Trophoblast cell (in vitro differentiated cells and primary cell): ENCODE data around the gene CCDC88B.

Experiments used
- DNase-seq, 2 donors: peaks; one replicate each; pipeline ENCODE4 v3.0.0-alpha.2; 2016
- H2AFZ ChIP-seq: 2 replicates; pipeline ENCODE4 v1.6.1; 2013; ENCODE audit warnings: low read length, moderate library complexity, mild to moderate bottlenecking; ENCODE audit not compliant: insufficient read depth, poor library complexity
- H2AK5ac ChIP-seq: 2 replicates; pipeline ENCODE4 v1.6.1; 2013; ENCODE audit warnings: mild to moderate bottlenecking, low read length
- H2BK120ac ChIP-seq: 2 replicates; pipeline ENCODE4 v1.6.1; 2013; ENCODE audit warnings: low read length, mild to moderate bottlenecking, moderate library complexity; ENCODE audit not compliant: insufficient read depth, poor library complexity
- H2BK12ac ChIP-seq: 2 replicates; pipeline ENCODE4 v1.6.1; 2013; ENCODE audit warnings: mild to moderate bottlenecking, low read length, moderate library complexity
- H2BK5ac ChIP-seq: 2 replicates; pipeline ENCODE4 v1.6.1; 2013; ENCODE audit warnings: low read length, low read depth, moderate library complexity, mild to moderate bottlenecking; ENCODE audit not compliant: poor library complexity
- H3K14ac ChIP-seq: 2 replicates; pipeline ENCODE4 v1.6.1; 2013; ENCODE audit warnings: mild to moderate bottlenecking, low read length
- H3K18ac ChIP-seq: 2 replicates; pipeline ENCODE4 v1.6.1; 2013; ENCODE audit warnings: mild to moderate bottlenecking, low read length
- H3K23ac ChIP-seq: 2 replicates; pipeline ENCODE4 v1.6.1; 2013; ENCODE audit warnings: low read length
- H3K27ac ChIP-seq: 2 replicates; pipeline ENCODE4 v1.5.1; 2013; ENCODE audit warnings: low read depth, mild to moderate bottlenecking, inconsistent platforms, low read length, moderate library complexity
- H3K27me3 ChIP-seq: 2 replicates; pipeline ENCODE4 v1.6.1; 2013; ENCODE audit warnings: inconsistent platforms, mild to moderate bottlenecking, low read length, moderate library complexity; ENCODE audit not compliant: insufficient read depth
- H3K36me3 ChIP-seq, 2 experiments: 1 replicate in 1 of 2; 2 replicates in 1 of 2; pipeline ENCODE4 v1.6.1; 2013; ENCODE audit warnings: low read length in 2 of 2, mild to moderate bottlenecking in 2 of 2, moderate library complexity in 1 of 2; ENCODE audit not compliant: insufficient read depth in 2 of 2, control insufficient read depth in 1 of 2
- H3K4ac ChIP-seq: 2 replicates; pipeline ENCODE4 v1.6.1; 2013; ENCODE audit warnings: low read depth, mild to moderate bottlenecking, low read length, moderate library complexity
- H3K4me1 ChIP-seq, 2 experiments: 1 replicate in 1 of 2; 2 replicates in 1 of 2; pipeline ENCODE4 v1.6.1; 2013; ENCODE audit warnings: low read length in 2 of 2, mild to moderate bottlenecking in 2 of 2, moderate library complexity in 1 of 2; ENCODE audit not compliant: insufficient read depth in 2 of 2, control insufficient read depth in 1 of 2
- H3K4me2 ChIP-seq: 2 replicates; pipeline ENCODE4 v1.6.1; 2013; ENCODE audit warnings: inconsistent platforms, mild to moderate bottlenecking, low read length, moderate library complexity
- H3K4me3 ChIP-seq: 2 replicates; pipeline ENCODE4 v1.5.1; 2013; ENCODE audit warnings: mild to moderate bottlenecking, low read depth, low read length, inconsistent platforms
- H3K79me1 ChIP-seq: one replicate; pipeline ENCODE4 v1.6.1; 2013; ENCODE audit warnings: low read length
- H3K79me2 ChIP-seq: 2 replicates; pipeline ENCODE4 v1.6.1; 2013; ENCODE audit warnings: low read length, mild to moderate bottlenecking; ENCODE audit not compliant: control insufficient read depth, insufficient read depth, poor library complexity
- H3K9ac ChIP-seq: 2 replicates; pipeline ENCODE4 v1.6.1; 2013; ENCODE audit warnings: mild to moderate bottlenecking, low read length
- H3K9me3 ChIP-seq: 2 replicates; pipeline ENCODE4 v1.6.1; 2013; ENCODE audit warnings: low read depth, mild to moderate bottlenecking, control low read depth, inconsistent platforms, low read length; ENCODE audit not compliant: insufficient read depth
- H4K12ac ChIP-seq: 2 replicates; pipeline ENCODE4 v1.6.1; 2013; ENCODE audit warnings: low read depth, mild to moderate bottlenecking, low read length, moderate library complexity
- H4K8ac ChIP-seq: 2 replicates; pipeline ENCODE4 v1.6.1; 2013; ENCODE audit warnings: low read depth, mild to moderate bottlenecking, low read length, moderate library complexity
- H4K91ac ChIP-seq: one replicate; pipeline ENCODE4 v1.6.1; 2013; ENCODE audit warnings: low read depth, mild to moderate bottlenecking, low read length, moderate library complexity
- WGBS: extraction: QIAGEN DNeasy Blood & Tissue Kit; methylation state at CpG from one replicate; pipeline ENCODE4 v1.1.7; 2013; ENCODE audit warnings: missing lambda C conversion rate; ENCODE audit not compliant: insufficient read length, insufficient coverage; ENCODE audit errors: extremely low coverage; 5-methylcytosine and 5-hydroxymethylcytosine counted together

Gene CCDC88B

DNA sequence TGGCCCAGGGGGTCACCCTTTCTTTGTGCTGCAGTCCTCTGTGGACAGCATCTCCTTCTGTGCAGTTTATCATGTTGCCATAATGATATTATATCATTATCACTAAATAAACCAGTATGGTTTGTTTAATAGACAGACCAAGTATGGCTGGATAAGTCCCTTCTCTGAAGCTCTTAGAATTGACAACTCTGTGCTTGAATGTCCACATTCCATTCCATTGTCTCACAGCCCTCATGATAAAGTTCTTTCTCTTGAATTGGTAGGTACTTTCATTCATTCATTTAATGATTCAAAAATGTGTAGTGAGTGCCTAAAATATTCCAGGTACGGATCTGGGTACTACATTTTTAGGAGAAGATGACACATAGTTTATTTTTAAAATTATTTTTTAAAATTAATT is 26.7 kb downstream of the CCDC88B start:
- Histone ChIP-seq H3K36me3 (peaks cover 63 to 73% of the 10 kb centered on the region in 2 experiments), H3K79me2 (no peaks in the 10 kb centered on the region), H3K23ac (no peak overlapping the region), H3K4ac (no peak overlapping the region), H4K8ac (no peak overlapping the region), H3K4me2 (no peak overlapping the region), H3K79me1 (no peaks in the 10 kb centered on the region), H4K91ac (no peak overlapping the region), H3K9ac (no peak overlapping the region), H2BK120ac (no peak overlapping the region), H3K27me3 (no peaks in the 10 kb centered on the region), H2BK12ac (no peak overlapping the region), H3K14ac (no peak overlapping the region), H3K9me3 (peaks cover 2% of the 10 kb centered on the region), H3K27ac (no peak overlapping the region), H2BK5ac (no peak overlapping the region), H3K4me3 (no peak overlapping the region), H3K18ac (no peak overlapping the region), H2AFZ (no peak overlapping the region), H2AK5ac (no peak overlapping the region), H3K4me1 (peaks cover 4% of the 10 kb centered on the region in 2 experiments), H4K12ac (no peak overlapping the region)
- no CpG with 5 or more reads among the region's 1 CpG for WGBS
- peak; percentile 73 to 88 for DNase-seq

DNA sequence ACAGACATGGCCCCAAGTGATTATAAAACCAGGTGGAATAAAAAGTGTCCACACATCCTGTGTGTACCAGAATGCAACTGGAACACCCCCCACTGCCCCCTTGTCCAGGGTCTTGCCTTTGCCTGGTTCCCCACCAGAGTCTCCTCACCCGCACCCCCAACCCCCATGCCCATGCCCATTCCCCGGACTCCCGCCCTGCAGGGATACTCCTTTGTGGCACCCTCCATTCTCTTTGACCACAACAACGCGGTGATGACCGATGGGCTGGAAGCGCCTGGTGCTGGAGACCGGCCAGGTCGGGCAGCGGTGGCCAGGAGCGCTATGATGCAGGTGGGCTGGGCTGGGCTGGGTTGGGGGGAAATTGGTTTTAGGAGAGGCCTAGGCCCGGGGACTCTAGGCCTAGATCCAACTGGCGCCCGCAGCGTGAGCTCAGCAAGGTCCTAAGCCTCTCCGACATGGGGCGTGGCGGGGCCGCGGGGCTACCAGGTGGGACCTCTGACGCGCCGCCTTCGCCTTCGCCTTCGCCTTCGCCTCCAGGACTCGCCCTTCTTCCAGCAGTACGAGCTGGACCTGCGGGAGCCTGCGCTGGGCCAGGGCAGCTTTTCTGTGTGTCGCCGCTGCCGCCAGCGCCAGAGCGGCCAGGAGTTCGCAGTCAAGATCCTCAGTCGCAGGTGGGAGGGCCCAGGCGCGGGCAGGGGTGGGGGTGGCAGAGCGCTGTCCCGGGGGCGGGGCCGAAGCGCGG is 28.1 kb downstream of the CCDC88B start:
- no peak overlapping the region for H4K8ac ChIP-seq
- no peak overlapping the region for H4K12ac ChIP-seq
- H3K36me3 ChIP-seq, result peaks cover 56 to 61% of the 10 kb centered on the region in 2 experiments
- no peak overlapping the region for H3K23ac ChIP-seq
- no peak overlapping the region for H3K4me2 ChIP-seq
- H4K91ac ChIP-seq, result no peak overlapping the region
- no peak overlapping the region for H3K14ac ChIP-seq
- no peak overlapping the region for H3K4me3 ChIP-seq
- H3K18ac ChIP-seq, result no peak overlapping the region
- no peaks in the 10 kb centered on the region for H3K79me1 ChIP-seq
- no peak overlapping the region for H2BK120ac ChIP-seq
- no peaks in the 10 kb centered on the region for H3K27me3 ChIP-seq
- no peak overlapping the region for H2AFZ ChIP-seq
- no peak overlapping the region for H3K9ac ChIP-seq
- WGBS, result no CpG with 5 or more reads among the region's 46 CpGs
- H3K4me1 ChIP-seq, result peaks cover 4% of the 10 kb centered on the region in 2 experiments
- peaks cover 4% of the 10 kb centered on the region for H3K9me3 ChIP-seq
- no peak overlapping the region for H3K4ac ChIP-seq
- H3K79me2 ChIP-seq, result no peaks in the 10 kb centered on the region
- H2AK5ac ChIP-seq, result no peak overlapping the region
- no peak overlapping the region for H3K27ac ChIP-seq
- no peak overlapping the region for H2BK12ac ChIP-seq
- no peak overlapping the region for H2BK5ac ChIP-seq
- no peak for DNase-seq

GRCh38 chr11:64368673-64369074 is 28.7 kb downstream of the CCDC88B start:
- H3K4me3 ChIP-seq, result no peak overlapping the region
- H3K27me3 ChIP-seq, result no peaks in the 10 kb centered on the region
- no peak overlapping the region for H2AFZ ChIP-seq
- H2BK12ac ChIP-seq, result no peak overlapping the region
- H3K79me2 ChIP-seq, result no peaks in the 10 kb centered on the region
- no peak overlapping the region for H3K23ac ChIP-seq
- H2AK5ac ChIP-seq, result no peak overlapping the region
- peaks cover 50 to 55% of the 10 kb centered on the region in 2 experiments for H3K36me3 ChIP-seq
- no peak overlapping the region for H4K8ac ChIP-seq
- no peak overlapping the region for H3K9ac ChIP-seq
- no peak overlapping the region for H2BK5ac ChIP-seq
- H3K4me1 ChIP-seq, result peaks cover 4 to 6% of the 10 kb centered on the region in 2 experiments
- no peak overlapping the region for H3K4ac ChIP-seq
- no peak overlapping the region for H3K27ac ChIP-seq
- peaks cover 4% of the 10 kb centered on the region for H3K9me3 ChIP-seq
- H3K14ac ChIP-seq, result no peak overlapping the region
- no CpG with 5 or more reads among the region's 28 CpGs for WGBS
- no peak for DNase-seq
- no peak overlapping the region for H2BK120ac ChIP-seq
- H3K18ac ChIP-seq, result no peak overlapping the region
- H4K12ac ChIP-seq, result no peak overlapping the region
- H3K4me2 ChIP-seq, result no peak overlapping the region
- H3K79me1 ChIP-seq, result no peaks in the 10 kb centered on the region
- no peak overlapping the region for H4K91ac ChIP-seq

DNA sequence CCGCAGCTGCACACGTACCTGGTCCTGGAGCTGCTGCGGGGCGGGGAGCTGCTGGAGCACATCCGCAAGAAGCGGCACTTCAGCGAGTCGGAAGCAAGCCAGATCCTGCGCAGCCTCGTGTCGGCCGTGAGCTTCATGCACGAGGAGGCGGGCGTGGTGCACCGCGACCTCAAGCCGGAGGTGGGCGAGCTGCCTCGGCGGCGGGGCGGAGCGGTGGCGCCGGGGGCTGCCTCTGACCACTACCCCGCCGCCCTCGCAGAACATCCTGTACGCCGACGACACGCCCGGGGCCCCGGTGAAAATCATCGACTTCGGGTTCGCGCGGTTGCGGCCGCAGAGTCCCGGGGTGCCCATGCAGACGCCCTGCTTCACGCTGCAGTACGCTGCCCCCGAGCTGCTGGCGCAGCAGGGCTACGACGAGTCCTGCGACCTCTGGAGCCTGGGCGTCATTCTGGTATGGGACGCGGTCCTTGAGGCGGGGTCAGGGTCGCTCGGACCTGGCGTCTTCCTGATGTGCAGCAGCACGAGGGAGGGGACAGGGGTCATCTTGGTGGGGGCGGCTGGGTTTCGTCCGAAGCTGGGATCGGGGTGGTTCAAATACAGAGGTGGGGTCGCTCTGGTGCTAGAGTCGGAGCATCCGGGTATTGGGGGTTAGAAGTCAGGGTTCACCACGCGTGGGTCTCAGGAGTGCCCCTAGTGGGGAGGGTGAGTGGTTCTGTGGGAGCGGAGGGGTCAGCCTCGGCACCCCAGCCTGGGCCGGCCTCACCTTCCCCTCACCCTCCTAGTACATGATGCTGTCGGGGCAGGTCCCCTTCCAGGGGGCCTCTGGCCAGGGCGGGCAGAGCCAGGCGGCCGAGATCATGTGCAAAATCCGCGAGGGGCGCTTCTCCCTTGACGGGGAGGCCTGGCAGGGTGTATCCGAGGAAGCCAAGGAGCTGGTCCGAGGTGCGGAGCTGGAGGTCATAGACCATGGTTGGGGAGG is 29.7 kb downstream of the CCDC88B start:
- Histone ChIP-seq H3K18ac (no peak overlapping the region), H3K27me3 (no peaks in the 10 kb centered on the region), H3K4me1 (peaks cover 4 to 6% of the 10 kb centered on the region in 2 experiments), H3K9ac (no peak overlapping the region), H3K79me2 (no peaks in the 10 kb centered on the region), H4K91ac (no peak overlapping the region), H2AK5ac (no peak overlapping the region), H3K4ac (no peak overlapping the region), H3K79me1 (no peaks in the 10 kb centered on the region), H3K23ac (no peak overlapping the region), H2BK5ac (no peak overlapping the region), H3K14ac (no peak overlapping the region), H3K4me2 (no peak overlapping the region), H2AFZ (no peak overlapping the region), H3K9me3 (peaks cover 4% of the 10 kb centered on the region), H3K27ac (no peak overlapping the region), H4K8ac (no peak overlapping the region), H4K12ac (no peak overlapping the region), H3K4me3 (no peak overlapping the region), H2BK120ac (no peak overlapping the region), H2BK12ac (no peak overlapping the region), H3K36me3 (peaks cover 50 to 53% of the 10 kb centered on the region in 2 experiments)
- no peak for DNase-seq
- WGBS, result no CpG with 5 or more reads among the region's 82 CpGs
